Upper lobe of left lung (tissue), 6 donors: ENCODE measurements around the gene OTOF. TPM values are rescaled to one million over a fixed set of nuclear protein-coding genes. Genes with fewer than 3 reads are reported as not detected.

Experiments used
- ATAC-seq, 2 donors: fragments of 200-7000 bp; cut with Tn5 transposase; one replicate each; pipeline ENCODE4 v1.9.1; 2022; ENCODE audit warnings: mild to moderate bottlenecking in 2 of 2, moderate library complexity in 2 of 2; ENCODE audit not compliant: low FRiP score in 2 of 2
- DNase-seq, 2 donors: peaks; one replicate each; pipeline ENCODE4 v3.0.0-alpha.2; 2019 to 2020
- H3K27ac ChIP-seq, 4 donors: fragments of 200-600 bp; sonication (generic); one replicate each; pipeline ENCODE4 v1.5.1; 2016 to 2019
- H3K27me3 ChIP-seq, 4 donors: fragments of 200-600 bp; sonication (generic); one replicate each; pipeline ENCODE4 v1.5.1; 2017 to 2019
- H3K36me3 ChIP-seq, 4 donors: fragments of 200-600 bp; sonication (generic); one replicate each; pipeline ENCODE4 v1.5.1; 2016 to 2019
- H3K4me1 ChIP-seq, 4 donors: fragments of 200-600 bp; sonication (generic); one replicate each; pipeline ENCODE4 v1.5.1; 2018 to 2019
- H3K4me3 ChIP-seq, 4 donors: fragments of 200-600 bp; sonication (generic); one replicate each; pipeline ENCODE4 v1.5.1; 2017 to 2019; ENCODE audit warnings: mild to moderate bottlenecking in 2 of 4, moderate library complexity in 1 of 4
- H3K9me3 ChIP-seq, 4 donors: fragments of 200-600 bp; sonication (generic); one replicate each; pipeline ENCODE4 v1.5.1; 2018 to 2019
- CTCF ChIP-seq, 6 experiments: fragments of 450-650 bp in 4 of 6; fragments of 200-600 bp in 2 of 6; sonication (generic) in 2 of 6; IDR thresholded peaks; one replicate each; pipeline ENCODE4 v1.5.1; 2016 to 2019; ENCODE audit warnings: antibody characterized with exemption in 6 of 6
- EP300 ChIP-seq, 4 donors: sonication (generic); formaldehyde crosslinking; IDR thresholded peaks; one replicate each; pipeline ENCODE4 v1.5.1; 2017; ENCODE audit warnings: antibody characterized with exemption in 4 of 4, control low read depth in 2 of 4
- POLR2A ChIP-seq, 4 donors: fragments of 450-650 bp; IDR thresholded peaks; one replicate each; pipeline ENCODE4 v1.5.1; 2016 to 2017; ENCODE audit warnings: antibody characterized with exemption in 4 of 4, mild to moderate bottlenecking in 2 of 4
- POLR2AphosphoS5 ChIP-seq, 2 donors: sonication (generic); formaldehyde crosslinking; IDR thresholded peaks; one replicate each; pipeline ENCODE4 v1.5.1; 2017; ENCODE audit warnings: antibody characterized with exemption in 2 of 2
- WGBS, 2 donors: methylation state at CpG; one replicate each; pipeline ENCODE4 v1.1.5; 2017 to 2018; 5-methylcytosine and 5-hydroxymethylcytosine counted together
- total RNA-seq, 6 donors: library from RNA; depleted of rRNA in 4 of 6; stranded (reverse); fragments of >200 nt in 4 of 6; gene quantifications; one replicate each; pipeline versions ENCODE4 v1.1.0 to v1.2.1, GENCODE V29; 2016 to 2021
- donor health status: DM: no; HTN: no; CAD: no; lungs with moderate emphysema.
- donor health status: DM: no; HTN: yes; CAD: no; lungs with severe emphysema.

Gene OTOF
- total RNA-seq, 6 donors from 2014 or later = 0.10 to 0.15 (median 0.11) TPM; not detected in 3

- H3K27ac ChIP-seq = no peak overlapping the region
- DNase-seq (no peak), ATAC-seq (no peak)
- H3K9me3 ChIP-seq = no peaks in the 10 kb centered on the region
- H3K36me3 ChIP-seq = no peaks in the 10 kb centered on the region
- 72 to 89% methylated on average over 6 to 8 of the region's 8 CpGs for WGBS, 2 donors
- H3K4me1 ChIP-seq = no peaks in the 10 kb centered on the region
- TF ChIP-seq POLR2AphosphoS5 (IDR thresholded peaks at IDR 0.05) = no peak
- no peak for TF ChIP-seq CTCF (IDR thresholded peaks at IDR 0.05)
- no peak for TF ChIP-seq EP300 (IDR thresholded peaks at IDR 0.05)
- TF ChIP-seq POLR2A (IDR thresholded peaks at IDR 0.05) = no peak
- no peaks in the 10 kb centered on the region for H3K27me3 ChIP-seq
- no peak overlapping the region for H3K4me3 ChIP-seq
Observed at GRCh38 chr2:26491563-26492167, 13.7 kb upstream of the OTOF start.

GRCh38 chr2:26489213-26489850 lies 11.4 kb upstream of the OTOF start:
- Histone ChIP-seq H3K27me3 (no peaks in the 10 kb centered on the region), H3K4me1 (no peaks in the 10 kb centered on the region), H3K27ac (no peak overlapping the region), H3K9me3 (no peaks in the 10 kb centered on the region), H3K36me3 (no peaks in the 10 kb centered on the region), H3K4me3 (no peak overlapping the region)
- 86 to 90% methylated on average over 2 to 19 of the region's 19 CpGs for WGBS, 2 donors
- TF ChIP-seq CTCF (IDR thresholded peaks at IDR 0.05) (no peak), POLR2AphosphoS5 (IDR thresholded peaks at IDR 0.05) (no peak), EP300 (IDR thresholded peaks at IDR 0.05) (no peak), POLR2A (IDR thresholded peaks at IDR 0.05) (no peak)
- ATAC-seq = no peak
- DNase-seq = no peak

GRCh38 chr2:26488463-26489212 lies 10.7 kb upstream of the OTOF start:
- 80 to 92% methylated on average over 1 to 20 of the region's 20 CpGs for WGBS, 2 donors

GRCh38 chr2:26487192-26487591 lies 9.3 kb upstream of the OTOF start:
- ATAC-seq = no peak
- Histone ChIP-seq H3K27me3 (no peaks in the 10 kb centered on the region), H3K9me3 (no peaks in the 10 kb centered on the region), H3K36me3 (no peaks in the 10 kb centered on the region), H3K4me3 (no peak overlapping the region), H3K27ac (no peak overlapping the region), H3K4me1 (no peaks in the 10 kb centered on the region)
- DNase-seq = no peak
- WGBS, 2 donors = 69 to 83% methylated on average over 4 to 5 of the region's 5 CpGs
- TF ChIP-seq EP300 (IDR thresholded peaks at IDR 0.05) (no peak), POLR2AphosphoS5 (IDR thresholded peaks at IDR 0.05) (no peak), POLR2A (IDR thresholded peaks at IDR 0.05) (no peak), CTCF (IDR thresholded peaks at IDR 0.05) (no peak)

More at GRCh38 chr2:26488463-26489212, 10.7 kb upstream of the OTOF start:
- no peak overlapping the region for H3K27ac ChIP-seq
- H3K4me3 ChIP-seq = no peak overlapping the region
- TF ChIP-seq EP300 (IDR thresholded peaks at IDR 0.05) = no peak
- TF ChIP-seq CTCF (IDR thresholded peaks at IDR 0.05) = no peak
- no peak for TF ChIP-seq POLR2AphosphoS5 (IDR thresholded peaks at IDR 0.05)
- no peak for TF ChIP-seq POLR2A (IDR thresholded peaks at IDR 0.05)
- H3K4me1 ChIP-seq = no peaks in the 10 kb centered on the region
- no peaks in the 10 kb centered on the region for H3K27me3 ChIP-seq
- H3K36me3 ChIP-seq = no peaks in the 10 kb centered on the region
- DNase-seq (no peak), ATAC-seq (no peak)
- no peaks in the 10 kb centered on the region for H3K9me3 ChIP-seq
